PFSK-1 (cell line): Measurements from ENCODE around the gene GBP6.

ENCODE experiments used
- POLR2AphosphoS5 ChIP-seq: IDR thresholded peaks from 2 replicates; pipeline ENCODE4 v1.6.1; 2012; ENCODE audit warnings: low read depth, mild to moderate bottlenecking, control low read depth, low read length, moderate library complexity
- REST ChIP-seq, 2 experiments: IDR thresholded peaks; 2 replicates each; pipeline versions ENCODE4 v1.6.1 to v1.8.0; 2011 to 2012; ENCODE audit warnings: low read depth in 2 of 2, low read length in 2 of 2, control low read depth in 1 of 2, inconsistent platforms in 1 of 2, mild to moderate bottlenecking in 1 of 2, moderate library complexity in 1 of 2; ENCODE audit not compliant: insufficient read depth in 1 of 2
- TAF1 ChIP-seq: IDR thresholded peaks from 2 replicates; pipeline ENCODE4 v1.6.1; 2012; ENCODE audit warnings: low read length, control low read depth, borderline replicate concordance; ENCODE audit not compliant: insufficient read depth

DNA sequence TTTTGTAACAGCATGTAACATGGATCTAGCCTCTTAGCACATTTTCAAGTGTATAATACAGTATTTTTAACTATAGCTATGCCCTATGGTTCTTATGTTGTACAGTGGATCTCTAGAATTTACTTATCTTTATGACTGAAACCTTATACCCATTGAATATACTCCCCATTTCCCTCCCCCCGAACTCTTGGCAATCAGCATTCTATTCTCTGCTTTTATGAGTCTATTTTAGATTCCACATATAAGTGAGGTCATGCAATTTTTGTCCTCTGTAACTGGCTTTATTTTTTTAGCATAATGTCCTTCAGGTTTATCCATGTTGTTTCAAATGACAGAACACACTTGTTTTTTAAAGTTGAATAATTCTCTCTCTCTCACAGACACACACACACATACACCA, 3.1 kb upstream of the GBP6 start:
- TF ChIP-seq TAF1 (no peak), REST (IDR thresholded peaks at IDR 0.05; ENCODE audit: insufficient read depth in 1 of 2, low read depth in 2 of 2, low read length in 2 of 2) (no peak), POLR2AphosphoS5 (no peak)
